Measurements from ENCODE around the gene ZMIZ1. TPM values are rescaled to one million over a fixed set of nuclear protein-coding genes. Genes with fewer than 3 reads are reported as not detected.
"Not testable (repeated sequence)": the region's sequence is repeated elsewhere in the genome, so short reads cannot be mapped to it uniquely, and the experiment has no call there.

The ZMIZ1 gene
- total RNA-seq, 2 donors from 2014 or later = 30.0 to 34.0 TPM

DNA sequence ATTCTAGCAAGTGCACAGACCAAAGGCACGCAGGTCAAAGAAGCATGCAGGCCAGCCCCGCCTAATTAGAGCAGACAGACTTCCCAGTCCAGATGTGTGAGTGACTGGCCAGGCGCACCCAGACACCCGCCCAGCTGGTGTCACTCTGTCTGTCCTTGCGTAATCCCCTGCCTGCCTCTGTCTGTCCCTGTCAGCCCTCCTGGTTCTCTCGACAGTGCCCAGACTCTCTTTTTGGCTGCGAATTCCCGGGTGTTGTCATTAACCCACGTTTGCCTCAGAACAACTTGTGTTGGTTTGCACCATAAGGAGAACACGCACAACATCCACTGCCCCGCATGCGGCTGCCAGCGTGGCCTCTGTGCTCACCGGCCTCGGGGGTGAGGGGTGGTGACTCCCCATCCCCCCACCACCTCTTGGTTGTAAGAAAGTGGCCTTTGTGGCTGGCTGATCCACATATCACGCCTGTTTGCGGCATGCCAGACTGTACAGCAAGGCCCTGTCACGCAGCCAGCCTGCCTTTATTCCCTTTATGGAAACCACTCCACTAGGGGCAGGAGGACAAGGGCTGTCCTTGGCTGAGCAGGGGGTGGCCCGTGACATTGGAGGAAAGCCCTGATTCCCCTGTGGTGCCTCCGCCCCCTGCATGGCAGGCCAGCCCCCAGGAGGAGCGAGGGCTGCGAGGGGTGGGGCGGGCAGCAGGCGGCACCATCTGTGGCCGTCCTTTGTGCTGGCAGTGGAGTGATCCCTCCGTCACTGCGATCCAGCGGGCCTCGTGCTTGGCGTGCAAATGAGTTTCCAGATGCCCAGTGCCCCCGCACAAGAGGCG is 205.7 kb downstream of the ZMIZ1 start:
- Mint-ChIP-seq H3K4me3 (no peak overlapping the region), H3K27me3 (no peaks in the 10 kb centered on the region), H3K27ac (no peak overlapping the region), H3K36me3 (ENCODE audit: low read depth) (peaks cover 2% of the 10 kb centered on the region), H3K4me1 (peaks cover 11% of the 10 kb centered on the region)
- H3K9me3 ChIP-seq (ENCODE audit: control insufficient read depth, low read length, poor library complexity, severe bottlenecking) = no peaks in the 10 kb centered on the region
- no peak for ATAC-seq
- DNase-seq = no peak

DNA sequence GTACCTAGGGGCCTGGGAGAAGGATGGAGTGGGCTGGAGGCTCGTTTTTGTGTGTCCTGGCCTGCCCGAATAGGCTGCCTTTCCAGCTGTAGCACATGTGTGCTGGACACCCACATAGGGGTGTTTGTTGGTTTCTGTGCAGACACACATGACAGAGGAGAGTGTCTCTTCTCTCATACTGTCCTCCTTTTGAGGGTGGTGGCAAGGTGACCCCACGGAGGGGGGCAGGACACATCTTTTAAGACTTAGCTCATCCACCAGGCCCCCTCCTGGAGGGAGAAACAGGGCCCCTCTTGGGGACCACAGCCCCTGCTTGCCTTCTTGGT is 206.3 kb downstream of the ZMIZ1 start:
- Mint-ChIP-seq H3K36me3 (ENCODE audit: low read depth) (peaks cover 2% of the 10 kb centered on the region), H3K27me3 (no peaks in the 10 kb centered on the region), H3K4me1 (peaks cover 7% of the 10 kb centered on the region), H3K27ac (no peak overlapping the region), H3K4me3 (no peak overlapping the region)
- ATAC-seq (no peak), DNase-seq (no peak)
- no peaks in the 10 kb centered on the region for H3K9me3 ChIP-seq (ENCODE audit: control insufficient read depth, low read length, poor library complexity, severe bottlenecking)

GRCh38 chr10:79275431-79275851 is 206.7 kb downstream of the ZMIZ1 start:
- Mint-ChIP-seq H3K27me3 (no peaks in the 10 kb centered on the region), H3K27ac (no peak overlapping the region), H3K4me1 (peaks cover 4% of the 10 kb centered on the region), H3K4me3 (no peak overlapping the region), H3K36me3 (ENCODE audit: low read depth) (peaks cover 2% of the 10 kb centered on the region)
- DNase-seq (no peak), ATAC-seq (no peak)
- H3K9me3 ChIP-seq (ENCODE audit: control insufficient read depth, low read length, poor library complexity, severe bottlenecking) = no peaks in the 10 kb centered on the region

GRCh38 chr10:79277579-79278269 is 209.0 kb downstream of the ZMIZ1 start:
- H3K9me3 ChIP-seq (ENCODE audit: control insufficient read depth, low read length, poor library complexity, severe bottlenecking) = no peaks in the 10 kb centered on the region
- Mint-ChIP-seq H3K27me3 (no peaks in the 10 kb centered on the region), H3K27ac (no peak overlapping the region), H3K4me3 (no peak overlapping the region), H3K4me1 (peaks cover 13% of the 10 kb centered on the region), H3K36me3 (ENCODE audit: low read depth) (peaks cover 6% of the 10 kb centered on the region)
- DNase-seq (no peak), ATAC-seq (no peak)

DNA sequence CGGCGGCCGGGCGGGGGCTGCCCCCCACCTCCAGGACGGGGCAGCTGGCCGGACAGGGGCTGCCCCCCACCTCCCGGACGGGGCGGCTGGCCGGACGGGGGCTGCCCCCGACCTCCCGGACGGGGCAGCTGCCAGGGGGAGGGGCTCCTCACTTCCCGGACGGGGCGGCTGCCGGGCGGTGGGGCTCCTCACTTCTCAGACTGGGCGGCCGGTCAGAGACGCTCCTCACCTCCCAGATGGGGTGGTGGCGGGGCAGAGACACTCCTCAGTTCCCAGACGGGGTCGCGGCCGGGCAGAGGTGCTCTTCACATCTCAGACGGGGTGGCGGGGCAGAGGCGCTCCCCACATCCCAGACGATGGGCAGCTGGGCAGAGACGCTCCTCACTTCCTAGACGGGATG is 210.3 kb downstream of the ZMIZ1 start:
- not testable (repeated sequence) for H3K36me3 Mint-ChIP-seq (ENCODE audit: low read depth); DNase-seq; ATAC-seq; H3K27me3 Mint-ChIP-seq; H3K9me3 ChIP-seq (ENCODE audit: control insufficient read depth, low read length, poor library complexity, severe bottlenecking); H3K27ac Mint-ChIP-seq
- H3K4me1 Mint-ChIP-seq = peaks cover 14% of the 10 kb centered on the region
- H3K4me3 Mint-ChIP-seq = peak overlapping the region; percentile 19

- no peaks in the 10 kb centered on the region for H3K9me3 ChIP-seq (ENCODE audit: control insufficient read depth, low read length, poor library complexity, severe bottlenecking)
- H3K27me3 Mint-ChIP-seq = no peaks in the 10 kb centered on the region
- peak overlapping the region; percentile 45 for H3K27ac Mint-ChIP-seq
- H3K4me1 Mint-ChIP-seq = peaks cover 28% of the 10 kb centered on the region
- ATAC-seq = no peak
- peaks cover 6% of the 10 kb centered on the region for H3K36me3 Mint-ChIP-seq (ENCODE audit: low read depth)
- no peak overlapping the region for H3K4me3 Mint-ChIP-seq
- DNase-seq = no peak
Observed at GRCh38 chr10:79280956-79281355, 212.2 kb downstream of the ZMIZ1 start.

- Mint-ChIP-seq H3K4me1 (peaks cover 36% of the 10 kb centered on the region), H3K4me3 (no peak overlapping the region), H3K36me3 (ENCODE audit: low read depth) (peaks cover 4% of the 10 kb centered on the region), H3K27me3 (no peaks in the 10 kb centered on the region), H3K27ac (no peak overlapping the region)
- no peaks in the 10 kb centered on the region for H3K9me3 ChIP-seq (ENCODE audit: control insufficient read depth, low read length, poor library complexity, severe bottlenecking)
- DNase-seq = no peak
- no peak for ATAC-seq
Observed at GRCh38 chr10:79282388-79282787, 213.6 kb downstream of the ZMIZ1 start.

- no peak overlapping the region for H3K27ac Mint-ChIP-seq
- no peaks in the 10 kb centered on the region for H3K27me3 Mint-ChIP-seq
- peaks cover 38% of the 10 kb centered on the region for H3K4me1 Mint-ChIP-seq
- peaks cover 4% of the 10 kb centered on the region for H3K36me3 Mint-ChIP-seq (ENCODE audit: low read depth)
- no peak overlapping the region for H3K4me3 Mint-ChIP-seq
- no peak for DNase-seq
- ATAC-seq = no peak
- no peaks in the 10 kb centered on the region for H3K9me3 ChIP-seq (ENCODE audit: control insufficient read depth, low read length, poor library complexity, severe bottlenecking)
Observed at GRCh38 chr10:79283616-79284015, 214.8 kb downstream of the ZMIZ1 start.

- ATAC-seq = no peak
- Mint-ChIP-seq H3K4me1 (peaks cover 41% of the 10 kb centered on the region), H3K36me3 (ENCODE audit: low read depth) (peaks cover 4% of the 10 kb centered on the region)
Observed at GRCh38 chr10:79284158-79284871, 215.5 kb downstream of the ZMIZ1 start.

GRCh38 chr10:79285315-79286197 is 216.8 kb downstream of the ZMIZ1 start:
- H3K27me3 Mint-ChIP-seq = no peaks in the 10 kb centered on the region
- ATAC-seq (no peak), DNase-seq (no peak)
- peak overlapping the region; percentile 90 for H3K27ac Mint-ChIP-seq
- no peaks in the 10 kb centered on the region for H3K9me3 ChIP-seq (ENCODE audit: control insufficient read depth, low read length, poor library complexity, severe bottlenecking)
- H3K4me1 Mint-ChIP-seq = peaks cover 41% of the 10 kb centered on the region
- peaks cover 3% of the 10 kb centered on the region for H3K36me3 Mint-ChIP-seq (ENCODE audit: low read depth)
- H3K4me3 Mint-ChIP-seq = peak overlapping the region; percentile 82

More at GRCh38 chr10:79284158-79284871, 215.5 kb downstream of the ZMIZ1 start:
- Mint-ChIP-seq H3K4me3 (peak overlapping the region; percentile 5), H3K27ac (peak overlapping the region; percentile 90), H3K27me3 (no peaks in the 10 kb centered on the region)
- no peaks in the 10 kb centered on the region for H3K9me3 ChIP-seq (ENCODE audit: control insufficient read depth, low read length, poor library complexity, severe bottlenecking)
- DNase-seq = no peak

GRCh38 chr10:79286318-79286951 is 217.7 kb downstream of the ZMIZ1 start:
- H3K4me3 Mint-ChIP-seq = peak overlapping the region; percentile 82
- H3K27ac Mint-ChIP-seq = peak overlapping the region; percentile 90
- H3K27me3 Mint-ChIP-seq = no peaks in the 10 kb centered on the region
- peaks cover 34% of the 10 kb centered on the region for H3K4me1 Mint-ChIP-seq
- peaks cover 7% of the 10 kb centered on the region for H3K36me3 Mint-ChIP-seq (ENCODE audit: low read depth)
- no peaks in the 10 kb centered on the region for H3K9me3 ChIP-seq (ENCODE audit: control insufficient read depth, low read length, poor library complexity, severe bottlenecking)
- peak; percentile 93 for ATAC-seq
- DNase-seq = peak; percentile 45 to 57 (median 50)

GRCh38 chr10:79287973-79288723 is 219.4 kb downstream of the ZMIZ1 start:
- ATAC-seq (no peak), DNase-seq (no peak)
- Mint-ChIP-seq H3K4me1 (peaks cover 36% of the 10 kb centered on the region), H3K27ac (no peak overlapping the region), H3K4me3 (peak overlapping the region; percentile 55), H3K27me3 (no peaks in the 10 kb centered on the region), H3K36me3 (ENCODE audit: low read depth) (peaks cover 7% of the 10 kb centered on the region)
- H3K9me3 ChIP-seq (ENCODE audit: control insufficient read depth, low read length, poor library complexity, severe bottlenecking) = no peaks in the 10 kb centered on the region

Data from T-helper 17 cell (primary cell).